Fibroblast of pulmonary artery (primary cell): Measurements from ENCODE around the gene MAML2.

Source experiments
- DNase-seq: peaks from one replicate; pipeline ENCODE4 v3.0.0-alpha.2; 2010; ENCODE audit warnings: low read depth
- H3K4me3 ChIP-seq: replicated peaks from 2 replicates; pipeline ENCODE4 v1.5.1; 2011; ENCODE audit warnings: low read depth, mild to moderate bottlenecking, control low read depth, low read length, moderate library complexity
- CTCF ChIP-seq: IDR thresholded peaks from 2 replicates; pipeline ENCODE4 v1.5.1; 2011; ENCODE audit warnings: mild to moderate bottlenecking, control low read depth, low read length, inconsistent platforms; ENCODE audit errors: missing control alignments

MAML2 gene

DNA sequence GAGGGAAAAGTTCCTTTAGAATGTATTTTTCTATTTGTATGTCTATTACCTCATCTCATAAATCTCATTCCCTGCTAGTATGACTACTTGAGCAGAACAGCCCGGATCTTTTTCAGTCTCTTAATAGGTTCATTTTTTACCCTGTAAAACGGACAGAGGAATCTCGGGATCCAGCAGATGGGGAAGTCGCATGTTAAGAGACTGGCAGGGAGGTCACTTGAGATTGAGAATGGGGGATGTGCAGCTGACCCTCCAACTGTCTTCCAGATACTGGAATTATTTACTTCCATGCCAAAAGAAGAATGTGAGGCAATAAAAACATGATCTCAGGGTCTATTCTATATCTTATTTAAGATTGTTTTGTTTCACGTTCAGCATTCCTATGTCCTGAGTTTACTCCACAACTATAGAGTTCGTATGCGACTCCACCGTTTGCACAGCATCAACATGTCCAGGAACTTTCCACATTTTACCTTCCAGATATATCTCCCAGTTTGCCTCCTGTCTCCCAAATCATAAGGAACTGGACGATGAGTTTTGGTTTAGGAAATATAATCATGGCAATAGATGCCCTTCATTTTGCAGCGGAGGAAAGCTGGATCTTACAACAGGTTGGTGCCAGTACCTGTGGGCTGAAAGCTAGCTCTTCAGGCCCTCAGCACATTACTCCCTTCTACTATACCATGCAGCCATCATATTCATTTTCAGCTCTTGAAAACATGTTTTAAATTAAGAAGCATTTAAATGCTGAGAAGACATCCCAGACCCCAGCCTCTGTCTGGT is 181.5 kb downstream of the MAML2 start:
- DNase-seq, result peak; percentile 70
- no peak for TF ChIP-seq CTCF
- H3K4me3 ChIP-seq, result no peak overlapping the region

DNA sequence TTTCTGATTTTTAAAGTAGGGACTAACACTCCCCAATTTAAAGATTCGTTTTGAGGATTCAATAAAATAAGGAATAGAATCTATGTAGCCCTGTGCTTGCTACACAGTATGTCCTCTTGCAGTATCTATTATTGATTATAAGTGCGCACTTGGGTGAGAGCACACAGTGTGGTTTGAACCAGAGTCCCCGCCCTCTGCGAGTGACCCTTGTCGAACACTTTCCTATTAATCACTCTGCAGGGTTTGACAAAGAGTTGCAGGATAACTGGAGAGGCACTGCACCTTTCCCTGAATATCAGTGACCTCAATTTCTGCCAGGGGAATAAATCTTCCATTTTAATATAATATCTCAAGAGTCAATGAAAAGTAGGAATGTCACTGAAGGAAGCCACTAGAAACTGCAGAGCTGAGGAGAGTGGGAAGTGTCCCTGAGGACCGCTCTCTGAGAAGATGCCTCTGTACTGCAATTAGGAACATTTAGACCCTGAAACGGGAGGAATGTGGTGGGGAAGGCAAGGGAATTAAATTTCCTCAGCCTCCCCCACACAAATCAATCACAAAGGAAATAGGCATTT is 182.2 kb downstream of the MAML2 start:
- no peak for DNase-seq
- TF ChIP-seq CTCF, result no peak
- no peak overlapping the region for H3K4me3 ChIP-seq

GRCh38 chr11:96159968-96160367 is 183.0 kb downstream of the MAML2 start:
- no peak for DNase-seq
- H3K4me3 ChIP-seq, result no peak overlapping the region
- no peak for TF ChIP-seq CTCF

DNA sequence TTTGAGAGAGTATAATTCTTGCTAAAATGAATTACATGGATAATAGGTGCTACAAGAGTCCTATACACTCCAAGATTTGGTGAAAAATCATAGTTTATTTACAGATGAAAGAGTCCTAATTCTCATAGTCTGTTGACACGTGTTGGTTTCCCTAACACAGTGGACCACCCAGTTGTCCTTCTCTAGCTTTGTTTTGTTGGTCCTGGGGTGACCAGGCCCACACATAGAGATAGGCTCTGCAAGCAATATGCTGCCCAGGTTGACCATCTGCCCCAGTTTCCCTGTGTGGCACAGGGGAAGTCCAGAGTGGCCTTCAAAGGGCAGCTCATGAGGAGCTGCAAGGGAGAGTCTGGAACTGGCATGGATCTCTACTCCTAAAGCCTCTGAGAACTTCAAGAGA is 184.9 kb downstream of the MAML2 start:
- TF ChIP-seq CTCF, result no peak
- no peak overlapping the region for H3K4me3 ChIP-seq
- no peak for DNase-seq

DNA sequence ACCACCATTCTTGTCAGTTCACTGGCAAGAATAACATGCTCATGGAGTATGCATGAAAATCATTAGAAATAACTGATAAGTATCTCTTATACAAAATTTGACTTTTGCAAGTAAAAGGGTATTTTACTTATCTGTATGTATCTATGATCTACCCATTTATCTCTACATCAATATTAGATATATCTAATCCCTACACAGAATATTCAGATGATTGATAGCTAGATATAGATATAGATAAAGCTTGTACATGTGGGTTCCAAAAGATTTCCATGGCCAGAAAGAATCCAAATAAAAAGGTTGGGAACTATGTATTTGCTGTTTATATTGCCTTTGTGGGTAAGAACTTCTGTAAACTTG is 185.5 kb downstream of the MAML2 start:
- TF ChIP-seq CTCF, result no peak
- DNase-seq, result no peak
- H3K4me3 ChIP-seq, result no peak overlapping the region

GRCh38 chr11:96156379-96156722 is 186.6 kb downstream of the MAML2 start:
- peak overlapping the region; percentile 38 for H3K4me3 ChIP-seq
- no peak for TF ChIP-seq CTCF
- DNase-seq, result no peak
